MCF 10A (cell line): ENCODE data around the gene GNAO1. TPM values are rescaled to one million over a fixed set of nuclear protein-coding genes. Genes with fewer than 3 reads are reported as not detected.

ENCODE experiments used
- BruUV-seq: library from RNA; stranded (reverse); fragments of 400-500 nt; replicated peaks from 2 replicates; lab custom pipeline; 2021; lab: Mats Ljungman, UMichigan
- CTCF ChIA-PET: fragments of 300-600 bp; sonication (Branson Sonifier 250); formaldehyde crosslinking; extraction: SDS; loops from one replicate; lab custom pipeline; 2021; ENCODE audit warnings: antibody characterized with exemption, inconsistent platforms; lab: Yijun Ruan, JAX
- POLR2A ChIA-PET: fragments of 300-600, 350-650 bp; sonication (Branson Sonifier 250); formaldehyde crosslinking; extraction: SDS; loops from one replicate; lab custom pipeline; 2020; ENCODE audit warnings: antibody characterized with exemption, inconsistent platforms; lab: Yijun Ruan, JAX
- DNase-seq: peaks from one replicate; pipeline ENCODE4 v3.0.0-alpha.2; 2018; ENCODE audit not compliant: unreplicated experiment
- H3K27ac Mint-ChIP-seq: one replicate; pipeline ENCODE4 v1.8.0; 2022; ENCODE audit warnings: mild to moderate bottlenecking, low read depth, mixed read lengths; ENCODE audit not compliant: unreplicated experiment
- H3K27me3 Mint-ChIP-seq: one replicate; pipeline ENCODE4 v1.8.0; 2022; ENCODE audit warnings: mixed read lengths; ENCODE audit not compliant: insufficient read depth, unreplicated experiment
- H3K36me3 Mint-ChIP-seq: one replicate; pipeline ENCODE4 v1.8.0; 2022; ENCODE audit warnings: mild to moderate bottlenecking, moderate library complexity, mixed read lengths; ENCODE audit not compliant: insufficient read depth, unreplicated experiment
- H3K4me1 Mint-ChIP-seq: one replicate; pipeline ENCODE4 v1.8.0; 2022; ENCODE audit warnings: mixed read lengths; ENCODE audit not compliant: insufficient read depth, unreplicated experiment
- H3K4me3 Mint-ChIP-seq: one replicate; pipeline ENCODE4 v1.8.0; 2022; ENCODE audit warnings: mild to moderate bottlenecking, moderate library complexity, mixed read lengths; ENCODE audit not compliant: unreplicated experiment
- H3K9me3 Mint-ChIP-seq: one replicate; pipeline ENCODE4 v1.8.0; 2022; ENCODE audit warnings: mixed read lengths; ENCODE audit not compliant: unreplicated experiment
- intact Hi-C: fragments of 100-400 bp; cut with micrococcal nuclease; formaldehyde crosslinking; loops from 2 replicates; pipeline ENCODE4 v1.14.1; 2022
- total RNA-seq: library from RNA; stranded (reverse); gene quantifications from 2 replicates; pipeline ENCODE4 v1.2.3, GENCODE V29; 2022
- TF ChIP-seq, protein P1 (sequence below): fragments of 200-600 bp; IDR thresholded peaks from one replicate; pipeline ENCODE4 v1.8.0; 2022; ENCODE audit warnings: antibody characterized with exemption, mild to moderate bottlenecking; ENCODE audit not compliant: unreplicated experiment

Gene GNAO1
- total RNA-seq, 1 experiment from 2014 or later: 0.44 TPM

- peaks cover 83% of the 10 kb centered on the region for H3K27me3 Mint-ChIP-seq
- H3K4me3 Mint-ChIP-seq: peak overlapping the region; percentile 79
- no peak overlapping the region for H3K27ac Mint-ChIP-seq
- no peaks in the 10 kb centered on the region for H3K36me3 Mint-ChIP-seq
- TF ChIP-seq, protein P1, sequence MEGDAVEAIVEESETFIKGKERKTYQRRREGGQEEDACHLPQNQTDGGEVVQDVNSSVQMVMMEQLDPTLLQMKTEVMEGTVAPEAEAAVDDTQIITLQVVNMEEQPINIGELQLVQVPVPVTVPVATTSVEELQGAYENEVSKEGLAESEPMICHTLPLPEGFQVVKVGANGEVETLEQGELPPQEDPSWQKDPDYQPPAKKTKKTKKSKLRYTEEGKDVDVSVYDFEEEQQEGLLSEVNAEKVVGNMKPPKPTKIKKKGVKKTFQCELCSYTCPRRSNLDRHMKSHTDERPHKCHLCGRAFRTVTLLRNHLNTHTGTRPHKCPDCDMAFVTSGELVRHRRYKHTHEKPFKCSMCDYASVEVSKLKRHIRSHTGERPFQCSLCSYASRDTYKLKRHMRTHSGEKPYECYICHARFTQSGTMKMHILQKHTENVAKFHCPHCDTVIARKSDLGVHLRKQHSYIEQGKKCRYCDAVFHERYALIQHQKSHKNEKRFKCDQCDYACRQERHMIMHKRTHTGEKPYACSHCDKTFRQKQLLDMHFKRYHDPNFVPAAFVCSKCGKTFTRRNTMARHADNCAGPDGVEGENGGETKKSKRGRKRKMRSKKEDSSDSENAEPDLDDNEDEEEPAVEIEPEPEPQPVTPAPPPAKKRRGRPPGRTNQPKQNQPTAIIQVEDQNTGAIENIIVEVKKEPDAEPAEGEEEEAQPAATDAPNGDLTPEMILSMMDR: no peak
- H3K4me1 Mint-ChIP-seq: no peaks in the 10 kb centered on the region
- ChIA-PET POLR2A (interaction anchor here (0.6 to 0.8 kb wide), 2 partner anchors 14 to 263 kb away, joined by 3 read pairs; no protein-coding TSS in a partner anchor), CTCF (interaction anchor here (1.2 kb wide), 1 partner anchor 127 kb away, joined by 3 read pairs; no protein-coding TSS in a partner anchor)
- no peaks in the 10 kb centered on the region for H3K9me3 Mint-ChIP-seq
- intact Hi-C loops: loop anchor here (5.0 kb wide), 1 partner anchor 127 kb away; no protein-coding TSS in a partner anchor
- DNase-seq: no peak
- BruUV-seq: no TSS peak
These were observed 573 bp upstream of the GNAO1 start for GRCh38 chr16:56190677-56191155.

DNA sequence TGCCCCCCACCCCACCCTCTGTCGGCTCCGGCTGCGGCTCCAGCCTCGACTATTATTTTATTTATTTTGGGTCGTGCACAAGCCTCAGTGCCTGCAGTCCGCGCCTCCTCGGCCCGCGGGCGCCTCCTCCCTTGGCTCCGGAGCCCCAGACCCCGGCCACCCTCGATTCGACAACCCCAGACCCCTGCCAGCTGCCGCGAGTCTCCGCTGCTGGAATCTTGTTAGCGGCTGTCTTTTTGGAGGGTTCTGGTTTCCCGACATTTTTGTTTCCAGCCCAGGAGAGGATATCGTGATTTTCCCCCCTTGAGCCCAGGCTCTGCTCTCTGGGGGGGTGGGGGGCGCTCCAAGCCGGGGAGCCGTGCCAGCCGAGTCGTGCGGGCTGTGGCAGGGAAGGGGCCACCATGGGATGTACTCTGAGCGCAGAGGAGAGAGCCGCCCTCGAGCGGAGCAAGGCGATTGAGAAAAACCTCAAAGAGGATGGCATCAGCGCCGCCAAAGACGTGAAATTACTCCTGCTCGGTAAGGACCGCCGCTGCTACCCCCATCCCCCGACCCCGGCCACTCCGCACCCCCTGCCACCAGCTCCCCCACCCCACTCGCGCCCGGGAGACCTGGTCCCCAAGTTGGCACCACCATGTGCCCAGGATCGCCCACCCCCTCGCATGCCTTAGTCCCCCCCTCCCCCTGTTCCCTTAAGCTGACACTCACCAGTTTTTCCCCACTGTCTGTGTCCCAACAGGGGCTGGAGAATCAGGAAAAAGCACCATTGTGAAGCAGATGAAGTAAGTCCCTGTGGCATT, 746 bp downstream of the GNAO1 start:
- Mint-ChIP-seq H3K27ac (no peak overlapping the region), H3K27me3 (peaks cover 80% of the 10 kb centered on the region), H3K9me3 (no peaks in the 10 kb centered on the region), H3K36me3 (no peaks in the 10 kb centered on the region), H3K4me3 (peak overlapping the region; percentile 79), H3K4me1 (no peaks in the 10 kb centered on the region)
- BruUV-seq: no TSS peak
- ChIA-PET CTCF (interaction anchor here (0.6 kb wide), 1 partner anchor 314 kb away, joined by 3 read pairs; no protein-coding TSS in a partner anchor), POLR2A (interaction anchor here (0.8 kb wide), 1 partner anchor 15 kb away, joined by 3 read pairs; no protein-coding TSS in a partner anchor)
- intact Hi-C loops: loop anchor here (5.0 kb wide), 1 partner anchor 125 kb away; no protein-coding TSS in a partner anchor
- TF ChIP-seq, protein P1: no peak
- no peak for DNase-seq

DNA sequence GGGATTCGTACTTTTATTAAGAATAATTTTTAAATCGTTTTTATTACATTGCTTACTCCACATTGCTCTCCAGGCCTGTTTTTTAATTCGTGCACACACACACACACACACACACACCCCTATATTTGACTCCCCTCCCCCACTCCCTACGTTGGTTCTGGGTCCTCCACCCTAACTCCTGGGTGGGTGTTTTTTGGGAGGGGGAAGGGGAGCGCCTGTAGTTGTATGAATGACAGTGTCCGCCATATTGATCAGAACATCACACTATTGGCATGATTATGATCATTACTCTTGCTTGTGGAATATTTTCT, 1.3 kb downstream of the GNAO1 start:
- Mint-ChIP-seq H3K4me3 (no peak overlapping the region), H3K4me1 (no peaks in the 10 kb centered on the region), H3K36me3 (no peaks in the 10 kb centered on the region), H3K27me3 (peaks cover 85% of the 10 kb centered on the region), H3K27ac (no peak overlapping the region), H3K9me3 (no peaks in the 10 kb centered on the region)
- ChIA-PET CTCF (no interaction called here), POLR2A (no interaction called here)
- TF ChIP-seq, protein P1: no peak
- intact Hi-C loops: loop anchor here (5.0 kb wide), 1 partner anchor 125 kb away; no protein-coding TSS in a partner anchor
- no TSS peak for BruUV-seq
- no peak for DNase-seq
